GM19324 (cell line): ENCODE results near the gene CCT8L2.
"Not testable (repeated sequence)": the region's sequence is repeated elsewhere in the genome, so short reads cannot be mapped to it uniquely, and the experiment has no call there.

Experiments used
- ATAC-seq: cut with Tn5 transposase; IDR thresholded peaks from one replicate; pipeline ENCODE4 v1.9.1; 2021; ENCODE audit warnings: mild to moderate bottlenecking, moderate library complexity; ENCODE audit not compliant: unreplicated experiment, low FRiP score

CCT8L2 gene, protein sequence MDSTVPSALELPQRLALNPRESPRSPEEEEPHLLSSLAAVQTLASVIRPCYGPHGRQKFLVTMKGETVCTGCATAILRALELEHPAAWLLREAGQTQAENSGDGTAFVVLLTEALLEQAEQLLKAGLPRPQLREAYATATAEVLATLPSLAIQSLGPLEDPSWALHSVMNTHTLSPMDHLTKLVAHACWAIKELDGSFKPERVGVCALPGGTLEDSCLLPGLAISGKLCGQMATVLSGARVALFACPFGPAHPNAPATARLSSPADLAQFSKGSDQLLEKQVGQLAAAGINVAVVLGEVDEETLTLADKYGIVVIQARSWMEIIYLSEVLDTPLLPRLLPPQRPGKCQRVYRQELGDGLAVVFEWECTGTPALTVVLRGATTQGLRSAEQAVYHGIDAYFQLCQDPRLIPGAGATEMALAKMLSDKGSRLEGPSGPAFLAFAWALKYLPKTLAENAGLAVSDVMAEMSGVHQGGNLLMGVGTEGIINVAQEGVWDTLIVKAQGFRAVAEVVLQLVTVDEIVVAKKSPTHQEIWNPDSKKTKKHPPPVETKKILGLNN

DNA sequence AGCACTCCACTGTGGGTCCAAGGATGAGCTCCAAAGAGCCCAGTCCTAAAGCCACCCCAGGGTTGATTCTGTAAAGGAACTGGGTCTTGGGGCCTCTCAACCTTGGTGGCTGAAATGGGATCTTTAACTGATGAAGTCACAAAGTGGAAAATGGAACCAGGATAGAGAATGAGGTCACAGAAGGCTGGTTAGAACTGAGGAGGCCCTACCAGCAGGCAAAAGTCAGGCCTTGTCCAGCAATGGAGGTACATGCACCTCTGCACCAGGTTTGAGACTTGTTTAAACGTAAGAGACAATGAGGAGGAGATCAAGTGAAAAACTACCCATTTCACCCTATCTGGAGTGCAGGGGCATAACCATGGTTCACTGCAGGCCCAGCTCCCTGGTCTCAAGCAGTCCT, at the start of gene CCT8L2:
Gene CCT8L2 (minus strand): TSS at position 101 of the 400 bp plus-strand sequence. CDS start 260 bp downstream, outside the sequence.
- not testable (repeated sequence) for ATAC-seq

DNA sequence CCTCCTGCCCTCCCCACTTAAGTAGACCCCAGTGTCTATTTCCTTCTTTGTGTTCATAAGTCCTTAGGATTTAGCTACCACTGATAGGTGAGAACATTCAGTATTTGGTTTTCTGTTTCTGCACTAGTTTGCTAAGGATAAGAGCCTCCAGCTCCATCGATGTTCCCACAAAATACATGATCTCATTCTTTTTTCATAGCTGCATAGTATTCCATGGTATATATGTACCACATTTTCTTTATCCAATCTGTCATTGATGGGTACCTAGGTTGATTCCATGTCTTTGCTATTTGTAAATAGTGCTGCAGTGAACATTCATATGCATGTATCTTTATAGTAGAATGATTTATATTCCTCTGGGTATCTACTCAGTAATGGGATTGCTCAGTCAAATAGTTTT, 42.8 kb upstream of the CCT8L2 start:
- not testable (repeated sequence) for ATAC-seq

GRCh38 chr22:16634092-16634491, 41.5 kb upstream of the CCT8L2 start:
- ATAC-seq = not testable (repeated sequence)

DNA sequence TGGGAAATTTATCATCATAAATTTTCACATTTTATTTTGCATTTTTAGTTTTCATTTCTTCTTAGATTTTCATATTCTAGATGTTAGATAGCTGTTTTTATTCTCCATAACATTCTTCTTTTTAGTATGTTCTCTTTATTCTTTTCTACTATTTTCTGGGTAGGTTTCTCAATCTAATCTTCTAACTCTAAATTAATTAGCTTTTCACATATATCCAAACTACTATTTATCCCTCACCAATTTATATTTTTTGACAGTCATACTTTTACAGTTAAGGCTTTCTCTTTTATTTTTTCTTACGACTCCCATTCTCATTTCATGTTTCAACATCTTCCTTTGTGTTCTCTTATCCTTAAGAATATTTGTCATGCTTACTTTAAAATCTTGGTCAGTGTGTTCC, 35.9 kb upstream of the CCT8L2 start:
- not testable (repeated sequence) for ATAC-seq

DNA sequence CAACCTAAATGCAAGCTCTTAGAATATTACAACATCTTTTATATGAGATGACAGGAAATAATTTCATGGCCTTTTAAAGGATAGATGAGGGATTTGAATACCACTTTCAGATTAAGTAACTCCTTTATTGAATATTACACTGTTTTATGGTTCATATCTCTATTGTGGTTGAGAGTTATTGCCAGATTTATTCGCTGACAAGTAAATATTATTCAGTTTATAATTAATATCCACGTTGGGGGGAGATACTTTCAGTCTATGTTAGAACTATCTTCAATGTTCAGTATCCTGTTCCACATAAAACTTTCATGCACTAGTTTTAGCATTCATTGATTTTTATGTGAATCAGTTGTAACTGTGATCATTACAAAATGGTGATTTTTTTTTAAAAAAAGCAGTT, 32.4 kb upstream of the CCT8L2 start:
- not testable (repeated sequence) for ATAC-seq

DNA sequence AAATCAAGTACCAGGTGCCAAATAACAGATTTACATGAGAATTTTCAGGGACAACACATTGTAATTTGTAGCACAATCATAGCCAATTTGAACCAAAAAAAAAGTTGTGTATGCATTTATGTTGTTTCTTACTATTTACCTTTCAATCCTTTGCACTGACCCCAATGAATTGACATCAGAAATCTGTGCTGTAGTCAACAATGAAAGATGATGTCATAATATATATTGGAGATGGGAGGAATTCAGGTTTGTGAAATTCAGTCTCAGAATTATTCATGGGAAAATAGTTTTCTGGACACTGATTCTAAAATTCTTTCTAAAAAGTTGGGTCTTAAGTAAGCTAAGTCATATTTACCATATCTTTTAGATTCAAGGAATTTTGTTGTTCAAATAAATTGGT, 31.0 kb upstream of the CCT8L2 start:
- ATAC-seq = not testable (repeated sequence)

DNA sequence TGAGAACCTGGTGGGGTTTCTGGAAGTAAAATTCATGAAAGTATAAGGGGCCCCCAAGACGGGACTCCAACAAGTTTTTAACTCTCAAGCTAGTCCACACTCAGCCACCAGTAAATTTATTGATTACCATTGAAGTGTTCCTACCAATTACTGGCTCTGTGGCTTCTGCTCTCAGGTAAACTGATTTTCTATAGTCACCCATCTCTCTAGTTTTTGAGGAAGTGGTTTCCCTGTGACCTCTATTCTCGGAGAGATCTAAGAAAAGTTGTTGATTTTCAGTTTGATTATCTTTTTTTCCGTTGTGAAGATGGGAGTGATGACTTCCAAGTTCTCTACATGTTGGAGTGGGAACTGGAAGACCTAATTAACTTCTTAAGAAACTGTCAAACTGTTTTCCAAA, 24.9 kb upstream of the CCT8L2 start:
- ATAC-seq = not testable (repeated sequence)

GRCh38 chr22:16616390-16616938, 23.9 kb upstream of the CCT8L2 start:
- ATAC-seq = not testable (repeated sequence)

- not testable (repeated sequence) for ATAC-seq
These were observed 23.1 kb upstream of the CCT8L2 start for GRCh38 chr22:16615606-16616245.

DNA sequence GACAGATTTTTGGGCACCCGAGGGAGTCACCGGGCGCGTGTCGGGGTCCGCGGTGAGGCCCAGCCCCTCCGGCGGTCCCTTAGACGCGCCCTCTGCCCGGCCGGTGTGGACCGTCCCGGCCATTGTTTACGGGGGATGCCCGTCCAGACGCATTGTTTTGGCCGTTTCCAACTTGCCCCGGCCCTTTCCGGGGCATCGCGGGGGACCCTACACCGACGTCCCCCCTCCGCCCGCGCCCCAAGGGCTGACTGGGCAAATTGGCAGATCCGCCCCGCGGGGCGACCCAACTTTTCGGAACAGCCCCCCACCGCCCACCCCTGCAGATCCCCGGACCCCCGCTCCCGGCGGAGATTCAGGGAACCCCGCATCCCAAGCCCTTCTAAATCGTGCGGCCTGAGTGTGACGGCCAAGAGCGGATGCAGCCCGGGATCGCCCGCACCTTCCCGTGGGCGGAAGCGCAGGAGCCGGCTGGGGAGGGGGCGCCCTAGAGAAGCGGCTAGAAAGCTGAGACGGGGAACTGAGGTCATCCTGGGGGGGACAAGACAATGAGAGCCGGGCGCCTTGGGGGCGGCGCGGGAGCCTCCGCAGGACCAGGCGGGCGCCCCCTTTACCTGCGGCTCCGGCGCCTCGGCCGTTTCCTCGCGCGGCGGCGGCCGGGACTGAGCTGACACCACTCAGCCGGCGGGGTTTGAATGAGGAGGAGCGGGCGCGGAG, 17.1 kb upstream of the CCT8L2 start:
- ATAC-seq = no peak

- no peak for ATAC-seq
These were observed 16.3 kb upstream of the CCT8L2 start for GRCh38 chr22:16608931-16609330.

- ATAC-seq = not testable (repeated sequence)
These were observed 11.8 kb upstream of the CCT8L2 start for GRCh38 chr22:16604257-16604998.

GRCh38 chr22:16603770-16604242, 11.2 kb upstream of the CCT8L2 start:
- ATAC-seq = not testable (repeated sequence)

DNA sequence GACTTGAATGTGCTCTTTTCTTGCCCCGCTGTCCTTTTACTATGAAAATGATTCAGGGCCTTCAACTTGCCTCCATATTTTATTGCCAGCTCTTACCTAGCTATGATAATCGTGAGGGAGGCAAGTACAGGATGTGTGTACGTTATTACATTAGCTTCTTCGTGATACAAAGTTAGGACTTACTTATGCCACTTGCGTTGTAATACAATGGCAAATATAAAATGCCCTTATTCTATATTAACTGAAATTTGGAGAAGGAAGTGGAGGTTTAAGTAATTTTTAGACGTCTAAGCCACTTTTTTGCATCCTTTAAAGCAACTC, 10.8 kb upstream of the CCT8L2 start:
- ATAC-seq = no peak

DNA sequence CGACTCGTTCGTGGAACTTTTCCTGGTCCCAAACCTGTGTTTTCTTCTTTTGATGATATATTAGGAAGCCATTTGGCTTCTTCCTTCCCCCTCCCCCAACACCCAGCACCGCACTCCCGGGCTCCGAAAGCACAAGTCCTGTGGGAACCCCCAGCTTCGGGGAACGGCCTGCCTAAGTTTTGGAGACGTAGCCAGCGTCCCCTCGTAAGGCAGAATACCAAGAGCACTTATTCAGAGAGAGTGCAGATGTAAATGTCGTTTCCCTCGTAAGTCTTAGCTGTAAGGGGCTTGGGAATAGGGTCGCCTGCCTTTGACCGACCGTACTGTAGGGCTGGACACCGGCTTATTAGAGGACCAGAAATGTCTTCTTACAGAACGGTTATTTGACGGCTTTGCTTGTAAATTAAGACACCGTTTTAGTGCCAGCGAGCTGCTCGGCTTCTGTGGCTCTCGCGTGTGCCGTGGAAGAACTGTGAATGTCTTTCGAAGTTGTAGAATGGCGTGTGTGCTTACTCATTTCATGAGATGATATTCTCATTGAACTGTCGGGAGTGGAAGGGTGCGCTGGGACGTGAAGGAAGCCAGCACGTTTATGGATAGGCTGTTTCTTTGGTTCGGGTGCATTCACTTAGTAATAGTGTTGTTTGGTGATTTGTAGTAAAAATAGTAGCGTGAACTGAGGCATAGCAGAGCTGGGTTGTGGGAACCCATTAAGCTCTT, 10.3 kb upstream of the CCT8L2 start:
- not testable (repeated sequence) for ATAC-seq

DNA sequence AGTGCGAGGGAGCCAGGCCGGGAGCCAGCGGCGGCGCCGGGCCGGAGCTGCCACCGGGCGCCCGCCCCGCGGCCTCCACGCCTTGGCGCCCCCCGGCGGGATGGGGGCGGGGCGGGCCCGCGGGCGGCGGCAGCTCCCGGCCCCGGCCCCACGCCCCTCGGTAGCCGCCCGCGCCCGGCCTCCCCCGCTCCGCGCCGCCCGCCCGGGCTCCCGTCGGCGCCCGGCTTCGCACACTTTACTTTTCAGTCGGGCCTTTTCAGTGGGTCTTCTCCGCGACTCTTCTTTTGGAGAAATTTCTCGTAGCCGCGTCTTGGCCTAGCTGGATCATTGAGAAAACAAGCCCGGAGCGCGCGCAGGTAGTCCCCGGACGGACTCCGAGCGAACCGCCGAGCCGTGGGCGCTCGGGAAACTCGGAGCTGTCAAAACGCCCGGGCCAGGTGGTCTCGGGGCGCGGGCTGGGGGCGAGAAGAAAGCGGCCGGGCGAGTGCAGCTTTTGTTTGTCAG, 9.7 kb upstream of the CCT8L2 start:
- not testable (repeated sequence) for ATAC-seq

GRCh38 chr22:16601437-16602223, 9.0 kb upstream of the CCT8L2 start:
- ATAC-seq = no peak
